H1 (cell line): ENCODE data around the gene AANAT. TPM values are rescaled to one million over a fixed set of nuclear protein-coding genes. Genes with fewer than 3 reads are reported as not detected.

Experiments
- CHD7 ChIP-seq: fragments of 300-600 bp; sonication (generic); IDR thresholded peaks from 2 replicates; pipeline ENCODE4 v1.7.1; 2012; ENCODE audit warnings: low read length, moderate library complexity, mild to moderate bottlenecking, inconsistent platforms; ENCODE audit not compliant: insufficient replicate concordance
- EP300 ChIP-seq, 2 experiments: IDR thresholded peaks; 1 replicate in 1 of 2; 2 replicates in 1 of 2; pipeline ENCODE4 v1.6.1; 2011 to 2012; ENCODE audit warnings: low read depth in 2 of 2, low read length in 2 of 2, mild to moderate bottlenecking in 2 of 2, borderline replicate concordance in 1 of 2, inconsistent platforms in 1 of 2, moderate library complexity in 1 of 2
- EZH2 ChIP-seq: fragments of 200-600 bp; sonication (generic); IDR thresholded peaks from 2 replicates; pipeline ENCODE4 v1.7.1; 2012; ENCODE audit warnings: low read depth, mild to moderate bottlenecking, moderate library complexity, low read length, inconsistent platforms; ENCODE audit not compliant: severe bottlenecking
- MAFK ChIP-seq: IDR thresholded peaks from 2 replicates; pipeline ENCODE4 v1.6.1; 2012; ENCODE audit warnings: low read depth, mild to moderate bottlenecking, improper control_type of control experiment, low read length
- NRF1 ChIP-seq: IDR thresholded peaks from 2 replicates; pipeline ENCODE4 v1.6.1; 2011; ENCODE audit warnings: mild to moderate bottlenecking, low read depth, low read length, improper control_type of control experiment
- SIRT6 ChIP-seq: IDR thresholded peaks from one replicate; pipeline ENCODE4 v1.7.1; 2012; ENCODE audit warnings: low read length, inconsistent platforms
- SP2 ChIP-seq: IDR thresholded peaks from 2 replicates; pipeline ENCODE4 v1.6.1; 2012; ENCODE audit warnings: mild to moderate bottlenecking, low read length, inconsistent platforms
- TAF7 ChIP-seq: optimal IDR thresholded peaks from 2 replicates; pipeline ENCODE3; 2011; ENCODE audit warnings: low read depth, mild to moderate bottlenecking, inconsistent platforms, low read length, moderate library complexity, borderline replicate concordance
- TCF12 ChIP-seq: IDR thresholded peaks from 2 replicates; pipeline ENCODE4 v1.6.1; 2011; ENCODE audit warnings: low read depth, mild to moderate bottlenecking, low read length
- ZNF274 ChIP-seq: IDR thresholded peaks from 2 replicates; pipeline ENCODE4 v1.7.0; 2012; ENCODE audit warnings: low read length, borderline replicate concordance; ENCODE audit errors: extremely low read depth
- polyA plus RNA-seq, 7 experiments: library from polyadenylated mRNA; depleted of rRNA in 3 of 7; stranded (reverse) in 5 of 7; unstranded in 2 of 7; fragments of >200 nt in 5 of 7; fragments of 200-250 nt in 2 of 7; gene quantifications; 1 replicate in 5 of 7; 2 replicates in 1 of 7; 4 replicates in 1 of 7; pipeline versions ENCODE4 v1.2.1 to v1.2.3, GENCODE V29; 2011 to 2013; ENCODE audit warnings: missing spikeins in 2 of 7, mixed read lengths in 2 of 7
- total RNA-seq: library from RNA; stranded (reverse); fragmentation: NEBNext Ultra II Directional; extraction: Animal tissue kit (Norgen Biotek cat#: 25700); gene quantifications from 2 replicates; pipeline ENCODE4 v1.2.1, GENCODE V29; 2021

AANAT gene
- total and polyA plus RNA-seq, 2 of the 8 experiments (the other 6 are each of a cell fraction or from before 2014, with no cell fraction given), result 0.53 TPM; not detected in 1

- TF ChIP-seq CHD7 (no peak), EZH2 (no peak), ZNF274 (no peak), NRF1 (no peak), TAF7 (no peak), SP2 (no peak), MAFK (no peak), SIRT6 (no peak), EP300 (IDR thresholded peaks at IDR 0.05; ENCODE audit: borderline replicate concordance in 1 of 2, low read depth in 2 of 2, low read length in 2 of 2) (no peak), TCF12 (no peak)
Observed at GRCh38 chr17:76501018-76501826, 33.8 kb downstream of the AANAT start, which contains the start of gene RHBDF2 (continued).
